ENCODE data around the gene AGK. TPM values are rescaled to one million over a fixed set of nuclear protein-coding genes. Genes with fewer than 3 reads are reported as not detected.

AGK gene
- total RNA-seq, 6 experiments from 2014 or later: 14.7 to 18.0 (median 16.1) TPM

- no peaks in the 10 kb centered on the region for H3K4me1 Mint-ChIP-seq (ENCODE audit: low read depth)
Observed at GRCh38 chr7:141541375-141541774, 9.8 kb upstream of the AGK start.

GRCh38 chr7:141544831-141545230 is 6.4 kb upstream of the AGK start:
- Mint-ChIP-seq H3K27ac (no peak overlapping the region), H3K9me3 (no peaks in the 10 kb centered on the region)

More at GRCh38 chr7:141541375-141541774, 9.8 kb upstream of the AGK start:
- peaks cover 5% of the 10 kb centered on the region; the same call in 1 of the 2 replicates for H3K27me3 Mint-ChIP-seq (ENCODE audit: insufficient read depth)
- no peaks in the 10 kb centered on the region for H3K36me3 Mint-ChIP-seq (ENCODE audit: low read depth)
- DNase-seq: no peak
- H3K9me3 Mint-ChIP-seq: no peaks in the 10 kb centered on the region
- no peak for TF ChIP-seq CTCF (IDR thresholded peaks at IDR 0.05)
- no peak overlapping the region for H3K27ac Mint-ChIP-seq
- no peak overlapping the region for H3K4me3 Mint-ChIP-seq

GRCh38 chr7:141549582-141549981 is 1.6 kb upstream of the AGK start:
- no peaks in the 10 kb centered on the region for H3K36me3 Mint-ChIP-seq (ENCODE audit: low read depth)
- H3K4me3 Mint-ChIP-seq: no peak overlapping the region
- DNase-seq: no peak
- TF ChIP-seq CTCF (IDR thresholded peaks at IDR 0.05): no peak
- H3K27me3 Mint-ChIP-seq (ENCODE audit: insufficient read depth): no peaks in the 10 kb centered on the region; the same call in 1 of the 2 replicates
- H3K9me3 Mint-ChIP-seq: no peaks in the 10 kb centered on the region
- H3K27ac Mint-ChIP-seq: no peak overlapping the region
- peaks cover 18% of the 10 kb centered on the region for H3K4me1 Mint-ChIP-seq (ENCODE audit: low read depth)

More at GRCh38 chr7:141544831-141545230, 6.4 kb upstream of the AGK start:
- Mint-ChIP-seq H3K27me3 (ENCODE audit: insufficient read depth) (peaks cover 3% of the 10 kb centered on the region; the same call in 1 of the 2 replicates), H3K4me3 (no peak overlapping the region), H3K4me1 (ENCODE audit: low read depth) (no peaks in the 10 kb centered on the region), H3K36me3 (ENCODE audit: low read depth) (no peaks in the 10 kb centered on the region)
- TF ChIP-seq CTCF (IDR thresholded peaks at IDR 0.05): no peak
- no peak for DNase-seq

GRCh38 chr7:141550386-141551093 is 670 bp upstream of the AGK start:
- no peak for TF ChIP-seq CTCF (IDR thresholded peaks at IDR 0.05)
- Mint-ChIP-seq H3K27me3 (ENCODE audit: insufficient read depth) (no peaks in the 10 kb centered on the region; the same call in 1 of the 2 replicates), H3K4me1 (ENCODE audit: low read depth) (peaks cover 18% of the 10 kb centered on the region), H3K9me3 (no peaks in the 10 kb centered on the region), H3K4me3 (peak overlapping the region; percentile 84), H3K36me3 (ENCODE audit: low read depth) (no peaks in the 10 kb centered on the region), H3K27ac (peak overlapping the region; percentile 48; the same call in 1 of the 2 replicates)
- no peak for DNase-seq

- no peaks in the 10 kb centered on the region for H3K9me3 Mint-ChIP-seq
- no peak for TF ChIP-seq CTCF (IDR thresholded peaks at IDR 0.05)
- no peaks in the 10 kb centered on the region; the same call in 1 of the 2 replicates for H3K27me3 Mint-ChIP-seq (ENCODE audit: insufficient read depth)
- peak overlapping the region; percentile 37; the same call in 1 of the 2 replicates for H3K27ac Mint-ChIP-seq
- no peak for DNase-seq
- H3K36me3 Mint-ChIP-seq (ENCODE audit: low read depth): peaks cover 5% of the 10 kb centered on the region; the same call in 1 of the 2 replicates
- H3K4me1 Mint-ChIP-seq (ENCODE audit: low read depth): peaks cover 18% of the 10 kb centered on the region
- peak overlapping the region; percentile 84 for H3K4me3 Mint-ChIP-seq
Observed at GRCh38 chr7:141551782-141552181, 572 bp downstream of the AGK start.

Measured in HFFc6 (cell line).